Left lung (tissue), 10 donors: ENCODE measurements around the gene ULK4. TPM values are rescaled to one million over a fixed set of nuclear protein-coding genes. Genes with fewer than 3 reads are reported as not detected.

Source experiments
- ATAC-seq: fragments of 200-7000 bp; cut with Tn5 transposase; one replicate; pipeline ENCODE4 v1.9.1; 2020; ENCODE audit warnings: moderate library complexity
- DNase-seq, 4 donors: peaks; one replicate each; pipeline ENCODE4 v3.0.0-alpha.2; 2013 to 2020
- H3K27ac ChIP-seq, 2 donors: fragments of 200-600 bp; sonication (generic) in 1 of 2; one replicate each; pipeline versions ENCODE4 v1.5.0 to v1.8.0; 2020 to 2021
- H3K27me3 ChIP-seq, 2 donors: fragments of 200-600 bp; sonication (generic) in 1 of 2; one replicate each; pipeline versions ENCODE4 v1.5.0 to v1.8.0; 2020 to 2021
- H3K36me3 ChIP-seq, 2 donors: fragments of 200-600 bp; sonication (generic) in 1 of 2; one replicate each; pipeline versions ENCODE4 v1.5.0 to v1.8.0; 2020 to 2021
- H3K4me1 ChIP-seq, 2 donors: fragments of 200-600 bp; one replicate each; pipeline ENCODE4 v1.8.0; 2021
- H3K4me3 ChIP-seq, 2 donors: fragments of 200-600 bp; sonication (generic) in 1 of 2; one replicate each; pipeline versions ENCODE4 v1.5.0 to v1.8.0; 2020 to 2021; ENCODE audit warnings: mild to moderate bottlenecking in 1 of 2
- H3K9me3 ChIP-seq, 2 donors: fragments of 200-600 bp; sonication (generic) in 1 of 2; one replicate each; pipeline versions ENCODE4 v1.5.0 to v1.8.0; 2020 to 2021
- CTCF ChIP-seq, 2 donors: fragments of 200-600 bp; sonication (generic) in 1 of 2; IDR thresholded peaks; one replicate each; pipeline versions ENCODE4 v1.5.0 to v1.8.0; 2021; ENCODE audit warnings: antibody characterized with exemption in 2 of 2
- intact Hi-C, 2 donors: fragments of 100-400 bp; cut with DNase I; formaldehyde crosslinking; loops; one replicate each; pipeline versions ENCODE4 v1.11.2 to v1.14.2; 2022
- polyA plus RNA-seq, 6 donors: library from polyadenylated mRNA; unstranded; fragments of 120-200 nt; gene quantifications; one replicate each; pipeline ENCODE4 v1.2.1, GENCODE V29; 2013; ENCODE audit not compliant: insufficient read length in 6 of 6
- total RNA-seq, 2 donors: library from RNA; stranded (reverse); fragmentation: NEBNext Ultra II Directional; extraction: Animal tissue kit (Norgen Biotek cat#: 25700); gene quantifications; one replicate each; pipeline ENCODE4 v1.2.1, GENCODE V29; 2021
- donor health status: DM: no; HTN: yes; CAD: no.
- donor health status: DM: no; HTN: no; CAD: no.

ULK4 gene
- total and polyA plus RNA-seq, 8 donors = 3.9 to 12.1 (median 5.6) TPM

GRCh38 chr3:41243183-41243582 is 718.7 kb downstream of the ULK4 start:
- H3K4me3 ChIP-seq = no peak overlapping the region
- intact Hi-C loops = no loop called here
- H3K27me3 ChIP-seq = no peaks in the 10 kb centered on the region
- H3K36me3 ChIP-seq = peaks cover 0 to 62% of the 10 kb centered on the region in 2 donors
- no peaks in the 10 kb centered on the region for H3K9me3 ChIP-seq
- ATAC-seq (no peak), DNase-seq (no peak)
- H3K27ac ChIP-seq = no peak overlapping the region
- peaks cover 0 to 5% of the 10 kb centered on the region in 2 donors for H3K4me1 ChIP-seq
- TF ChIP-seq CTCF (IDR thresholded peaks at IDR 0.05) = no peak

GRCh38 chr3:41241800-41242571 is 719.9 kb downstream of the ULK4 start:
- intact Hi-C loops = no loop called here
- peaks cover 0 to 74% of the 10 kb centered on the region in 2 donors for H3K36me3 ChIP-seq
- no peak for DNase-seq

GRCh38 chr3:41241161-41241560 is 720.7 kb downstream of the ULK4 start:
- Histone ChIP-seq H3K36me3 (peaks cover 0 to 82% of the 10 kb centered on the region in 2 donors), H3K9me3 (no peaks in the 10 kb centered on the region), H3K27ac (no peak overlapping the region), H3K4me1 (no peaks in the 10 kb centered on the region), H3K27me3 (no peaks in the 10 kb centered on the region), H3K4me3 (no peak overlapping the region)
- DNase-seq (no peak), ATAC-seq (no peak)
- TF ChIP-seq CTCF (IDR thresholded peaks at IDR 0.05) = no peak
- intact Hi-C loops = no loop called here

More at GRCh38 chr3:41241800-41242571, 719.9 kb downstream of the ULK4 start:
- Histone ChIP-seq H3K4me1 (no peaks in the 10 kb centered on the region), H3K27me3 (no peaks in the 10 kb centered on the region), H3K9me3 (no peaks in the 10 kb centered on the region), H3K4me3 (no peak overlapping the region), H3K27ac (no peak overlapping the region)
- no peak for TF ChIP-seq CTCF (IDR thresholded peaks at IDR 0.05)
- ATAC-seq = no peak

GRCh38 chr3:41239587-41239986 is 722.3 kb downstream of the ULK4 start:
- intact Hi-C loops = no loop called here
- Histone ChIP-seq H3K4me1 (no peaks in the 10 kb centered on the region), H3K36me3 (peaks cover 0 to 88% of the 10 kb centered on the region in 2 donors), H3K27ac (no peak overlapping the region), H3K4me3 (no peak overlapping the region), H3K9me3 (no peaks in the 10 kb centered on the region), H3K27me3 (no peaks in the 10 kb centered on the region)
- ATAC-seq (no peak), DNase-seq (no peak)
- no peak for TF ChIP-seq CTCF (IDR thresholded peaks at IDR 0.05)

- H3K27ac ChIP-seq = no peak overlapping the region
- no peak overlapping the region for H3K4me3 ChIP-seq
- no peak for TF ChIP-seq CTCF (IDR thresholded peaks at IDR 0.05)
- H3K9me3 ChIP-seq = no peaks in the 10 kb centered on the region
- intact Hi-C loops = no loop called here
- peaks cover 0 to 99% of the 10 kb centered on the region in 2 donors for H3K36me3 ChIP-seq
- H3K27me3 ChIP-seq = no peaks in the 10 kb centered on the region
- H3K4me1 ChIP-seq = no peaks in the 10 kb centered on the region
- ATAC-seq (no peak), DNase-seq (no peak)
Observed at GRCh38 chr3:41237907-41238306, 724.0 kb downstream of the ULK4 start.
